OCI-LY7 (cell line): Measurements from ENCODE around the gene UNC13A.

Source experiments
- EZH2phosphoT487 ChIP-seq: fragments of 200-600 bp; sonication (generic); IDR thresholded peaks from 2 replicates; pipeline ENCODE4 v1.6.1; 2018; ENCODE audit warnings: low read depth, borderline replicate concordance, mild to moderate bottlenecking, mixed run types, antibody characterized with exemption, low read length, moderate library complexity, mixed read lengths
- TF ChIP-seq, protein P1 (sequence below): fragments of 200-600 bp; sonication (generic); conservative IDR thresholded peaks from 2 replicates; pipeline ENCODE4 v1.5.1; 2014; ENCODE audit warnings: mild to moderate bottlenecking, antibody characterized with exemption, low read length, moderate library complexity, mixed read lengths

DNA sequence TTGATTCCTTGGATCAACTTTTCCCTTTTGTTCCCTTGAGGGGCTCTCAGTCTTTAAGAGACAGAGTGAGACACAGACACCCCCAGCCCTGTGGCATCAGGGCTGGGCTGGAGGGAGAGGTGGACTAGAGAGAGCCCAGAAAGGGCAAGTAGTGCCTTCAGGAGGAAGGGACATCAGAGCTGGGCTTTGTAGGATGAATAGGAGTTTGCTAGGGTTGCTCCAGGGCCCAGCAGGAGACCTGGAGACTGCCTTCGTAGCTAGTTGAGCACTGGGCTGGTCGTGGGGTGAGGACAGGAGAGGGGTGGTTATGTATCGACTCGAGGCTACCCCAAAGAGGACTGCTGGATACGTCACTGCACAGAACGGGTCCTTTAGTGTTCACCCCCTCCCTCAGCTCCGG, 36.5 kb upstream of the UNC13A start:
- TF ChIP-seq, protein P1, sequence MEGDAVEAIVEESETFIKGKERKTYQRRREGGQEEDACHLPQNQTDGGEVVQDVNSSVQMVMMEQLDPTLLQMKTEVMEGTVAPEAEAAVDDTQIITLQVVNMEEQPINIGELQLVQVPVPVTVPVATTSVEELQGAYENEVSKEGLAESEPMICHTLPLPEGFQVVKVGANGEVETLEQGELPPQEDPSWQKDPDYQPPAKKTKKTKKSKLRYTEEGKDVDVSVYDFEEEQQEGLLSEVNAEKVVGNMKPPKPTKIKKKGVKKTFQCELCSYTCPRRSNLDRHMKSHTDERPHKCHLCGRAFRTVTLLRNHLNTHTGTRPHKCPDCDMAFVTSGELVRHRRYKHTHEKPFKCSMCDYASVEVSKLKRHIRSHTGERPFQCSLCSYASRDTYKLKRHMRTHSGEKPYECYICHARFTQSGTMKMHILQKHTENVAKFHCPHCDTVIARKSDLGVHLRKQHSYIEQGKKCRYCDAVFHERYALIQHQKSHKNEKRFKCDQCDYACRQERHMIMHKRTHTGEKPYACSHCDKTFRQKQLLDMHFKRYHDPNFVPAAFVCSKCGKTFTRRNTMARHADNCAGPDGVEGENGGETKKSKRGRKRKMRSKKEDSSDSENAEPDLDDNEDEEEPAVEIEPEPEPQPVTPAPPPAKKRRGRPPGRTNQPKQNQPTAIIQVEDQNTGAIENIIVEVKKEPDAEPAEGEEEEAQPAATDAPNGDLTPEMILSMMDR = no peak
- TF ChIP-seq EZH2phosphoT487 = no peak
